Ascending aorta (tissue), 2 donors: Measurements from ENCODE around the gene FHIT. TPM values are rescaled to one million over a fixed set of nuclear protein-coding genes. Genes with fewer than 3 reads are reported as not detected.

Experiments used
- DNase-seq, 2 donors: peaks; one replicate each; pipeline ENCODE4 v3.0.0-alpha.2; 2019; ENCODE audit warnings: low spot score in 2 of 2
- H3K27ac ChIP-seq, 2 donors: fragments of 200-600 bp; sonication (generic); one replicate each; pipeline ENCODE4 v1.5.1; 2016 to 2017; ENCODE audit warnings: mild to moderate bottlenecking in 1 of 2
- H3K27me3 ChIP-seq: fragments of 200-600 bp; sonication (generic); one replicate; pipeline ENCODE4 v1.5.1; 2017
- H3K36me3 ChIP-seq, 2 donors: fragments of 200-600 bp; sonication (generic); one replicate each; pipeline ENCODE4 v1.5.1; 2016
- H3K4me1 ChIP-seq, 2 donors: fragments of 200-600 bp; sonication (generic); one replicate each; pipeline ENCODE4 v1.5.1; 2016 to 2017; ENCODE audit warnings: mild to moderate bottlenecking in 1 of 2
- H3K4me3 ChIP-seq, 2 donors: fragments of 200-600 bp; sonication (generic); one replicate each; pipeline ENCODE4 v1.5.1; 2016 to 2017; ENCODE audit warnings: mild to moderate bottlenecking in 1 of 2
- H3K9me3 ChIP-seq, 2 donors: fragments of 200-600 bp; sonication (generic); one replicate each; pipeline ENCODE4 v1.5.1; 2016
- intact Hi-C: fragments of 100-400 bp; cut with DNase I; formaldehyde crosslinking; loops from one replicate; pipeline ENCODE4 v1.15.1; 2023
- total RNA-seq: library from RNA; depleted of rRNA; stranded (reverse); fragments of >200 nt; gene quantifications from one replicate; pipeline ENCODE4 v1.1.0, GENCODE V29; 2016
- TF ChIP-seq, protein P1 (sequence below), 3 experiments: fragments of 200-600 bp in 2 of 3; fragments of 450-650 bp in 1 of 3; sonication (generic) in 2 of 3; IDR thresholded peaks; one replicate each; pipeline ENCODE4 v1.5.1; 2016 to 2019; ENCODE audit warnings: antibody characterized with exemption in 3 of 3, mild to moderate bottlenecking in 1 of 3, moderate library complexity in 1 of 3

FHIT gene
- total RNA-seq, 1 donor from 2014 or later = 0.21 TPM

DNA sequence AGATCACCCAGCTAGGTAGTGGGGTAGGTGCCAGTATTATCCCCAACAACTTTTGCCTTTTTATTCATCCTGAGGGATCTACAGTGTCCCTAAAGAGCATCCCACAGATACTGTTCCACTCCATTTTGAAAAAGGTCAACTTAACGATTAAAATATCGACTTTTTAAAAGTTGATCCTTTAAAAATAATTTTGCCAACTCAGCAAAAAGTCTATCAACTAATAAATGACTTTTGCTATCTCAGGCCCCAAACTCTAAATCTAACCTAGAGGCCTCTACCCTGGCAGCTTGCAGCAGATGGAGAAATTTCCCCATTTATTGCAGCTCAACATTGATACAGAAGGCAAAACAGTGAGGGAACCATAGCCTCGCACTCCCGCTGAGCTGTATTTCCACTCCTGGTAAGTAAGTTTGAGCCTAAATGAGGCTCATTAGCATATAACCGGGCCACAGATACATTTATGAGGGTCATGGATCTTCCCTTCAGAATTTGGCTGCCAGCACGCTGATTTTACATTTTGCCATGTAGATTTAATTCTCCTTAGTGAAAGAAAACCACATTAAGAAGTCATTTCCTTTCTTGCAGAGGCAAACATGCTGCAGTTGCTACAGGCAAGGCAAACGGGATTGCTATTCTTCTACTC lies 1497.3 kb downstream of the FHIT start:
- Histone ChIP-seq H3K27ac (no peak overlapping the region), H3K27me3 (no peaks in the 10 kb centered on the region), H3K36me3 (no peaks in the 10 kb centered on the region), H3K4me3 (no peak overlapping the region), H3K9me3 (no peaks in the 10 kb centered on the region), H3K4me1 (no peaks in the 10 kb centered on the region)
- TF ChIP-seq, protein P1, sequence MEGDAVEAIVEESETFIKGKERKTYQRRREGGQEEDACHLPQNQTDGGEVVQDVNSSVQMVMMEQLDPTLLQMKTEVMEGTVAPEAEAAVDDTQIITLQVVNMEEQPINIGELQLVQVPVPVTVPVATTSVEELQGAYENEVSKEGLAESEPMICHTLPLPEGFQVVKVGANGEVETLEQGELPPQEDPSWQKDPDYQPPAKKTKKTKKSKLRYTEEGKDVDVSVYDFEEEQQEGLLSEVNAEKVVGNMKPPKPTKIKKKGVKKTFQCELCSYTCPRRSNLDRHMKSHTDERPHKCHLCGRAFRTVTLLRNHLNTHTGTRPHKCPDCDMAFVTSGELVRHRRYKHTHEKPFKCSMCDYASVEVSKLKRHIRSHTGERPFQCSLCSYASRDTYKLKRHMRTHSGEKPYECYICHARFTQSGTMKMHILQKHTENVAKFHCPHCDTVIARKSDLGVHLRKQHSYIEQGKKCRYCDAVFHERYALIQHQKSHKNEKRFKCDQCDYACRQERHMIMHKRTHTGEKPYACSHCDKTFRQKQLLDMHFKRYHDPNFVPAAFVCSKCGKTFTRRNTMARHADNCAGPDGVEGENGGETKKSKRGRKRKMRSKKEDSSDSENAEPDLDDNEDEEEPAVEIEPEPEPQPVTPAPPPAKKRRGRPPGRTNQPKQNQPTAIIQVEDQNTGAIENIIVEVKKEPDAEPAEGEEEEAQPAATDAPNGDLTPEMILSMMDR (IDR thresholded peaks at IDR 0.05) = no peak
- no peak for DNase-seq
- intact Hi-C loops = no loop called here

DNA sequence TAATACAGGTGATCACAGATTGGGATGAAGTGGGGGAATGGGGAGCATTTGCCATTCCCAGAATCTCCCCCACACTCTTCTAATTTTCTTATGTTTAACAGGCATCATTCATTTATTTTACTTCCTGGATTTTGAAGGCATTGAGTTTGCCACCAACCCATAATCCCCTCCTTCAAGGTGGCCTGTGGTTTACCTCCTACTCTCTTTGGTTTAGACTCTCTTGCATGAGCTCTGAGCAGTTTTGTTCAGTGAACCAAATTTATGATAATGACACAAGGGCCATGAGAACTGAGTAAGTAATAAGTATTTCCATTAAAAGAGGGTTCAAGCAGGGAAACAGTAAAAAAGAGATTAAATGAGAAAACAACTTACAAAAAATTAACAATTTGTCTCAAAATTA lies 1498.3 kb downstream of the FHIT start:
- intact Hi-C loops = no loop called here
- Histone ChIP-seq H3K36me3 (no peaks in the 10 kb centered on the region), H3K4me1 (no peaks in the 10 kb centered on the region), H3K4me3 (no peak overlapping the region), H3K27me3 (no peaks in the 10 kb centered on the region), H3K27ac (no peak overlapping the region), H3K9me3 (no peaks in the 10 kb centered on the region)
- DNase-seq = no peak
- TF ChIP-seq, protein P1 (IDR thresholded peaks at IDR 0.05) = no peak

DNA sequence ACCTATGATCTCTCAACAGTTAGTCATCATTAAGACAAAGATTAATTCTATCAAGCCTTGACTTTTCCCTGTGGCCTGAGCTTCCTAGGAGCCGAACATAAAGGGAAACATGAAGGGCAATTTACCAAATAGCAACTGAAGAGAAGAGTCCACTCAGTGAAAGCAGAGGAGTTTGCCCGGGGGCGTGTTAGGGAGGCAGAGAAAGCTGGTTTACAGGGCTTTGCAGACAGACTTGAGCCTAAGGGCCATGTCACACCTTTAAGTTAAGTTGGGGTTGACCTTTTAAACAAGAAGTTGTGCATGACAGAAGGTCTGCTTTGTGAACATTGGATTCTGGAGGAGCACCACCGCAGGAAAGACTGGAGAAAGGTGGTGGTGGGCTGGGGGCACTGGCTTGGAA lies 1499.6 kb downstream of the FHIT start:
- Histone ChIP-seq H3K4me3 (no peak overlapping the region), H3K36me3 (no peaks in the 10 kb centered on the region), H3K27me3 (no peaks in the 10 kb centered on the region), H3K27ac (no peak overlapping the region), H3K4me1 (no peaks in the 10 kb centered on the region), H3K9me3 (no peaks in the 10 kb centered on the region)
- no peak for DNase-seq
- intact Hi-C loops = no loop called here
- TF ChIP-seq, protein P1 (IDR thresholded peaks at IDR 0.05) = no peak

DNA sequence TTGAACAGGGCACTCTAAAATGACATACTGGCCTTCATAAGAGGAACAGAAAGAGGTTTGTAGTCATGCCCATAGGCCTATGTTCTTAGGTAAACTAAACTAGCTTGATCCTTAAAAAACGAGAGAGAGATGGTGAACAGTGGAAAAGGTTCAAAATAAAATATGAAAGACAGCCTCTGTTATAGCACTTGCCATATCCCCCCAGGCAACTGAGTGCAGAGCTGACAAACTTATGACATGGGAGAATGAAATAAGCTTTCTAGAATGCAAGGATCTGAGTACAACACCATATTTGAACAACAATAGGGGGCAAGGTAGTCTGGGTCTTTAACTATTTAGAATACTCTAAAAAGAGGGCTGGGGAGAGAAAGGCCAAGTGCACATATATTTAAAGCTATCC lies 1500.9 kb downstream of the FHIT start:
- TF ChIP-seq, protein P1 (IDR thresholded peaks at IDR 0.05) = no peak
- no peak overlapping the region for H3K27ac ChIP-seq
- H3K4me3 ChIP-seq = no peak overlapping the region
- H3K27me3 ChIP-seq = no peaks in the 10 kb centered on the region
- H3K36me3 ChIP-seq = no peaks in the 10 kb centered on the region
- no peaks in the 10 kb centered on the region for H3K4me1 ChIP-seq
- no peak for DNase-seq
- intact Hi-C loops = no loop called here
- no peaks in the 10 kb centered on the region for H3K9me3 ChIP-seq

DNA sequence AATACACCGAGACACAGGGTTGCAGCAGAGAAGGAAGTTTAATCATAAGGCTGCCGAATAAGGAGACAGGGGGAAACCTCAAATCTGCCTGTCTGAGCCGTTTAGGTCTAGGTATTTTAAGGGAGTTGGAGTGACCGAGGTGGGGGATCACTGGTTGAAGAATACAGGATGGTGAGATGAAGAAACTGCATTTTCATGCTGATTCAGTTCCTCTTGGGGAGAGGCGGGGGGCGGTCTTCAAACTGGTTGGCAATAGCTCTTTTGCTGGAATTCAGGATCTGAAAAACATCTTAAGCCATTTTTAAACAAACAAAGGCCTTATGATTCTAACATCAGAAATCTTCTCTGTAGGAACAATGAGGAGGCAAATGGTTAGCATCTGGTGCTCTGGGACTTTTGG lies 1502.0 kb downstream of the FHIT start:
- TF ChIP-seq, protein P1 (IDR thresholded peaks at IDR 0.05) = no peak
- no peaks in the 10 kb centered on the region for H3K27me3 ChIP-seq
- intact Hi-C loops = no loop called here
- no peak overlapping the region for H3K4me3 ChIP-seq
- H3K4me1 ChIP-seq = no peaks in the 10 kb centered on the region
- H3K27ac ChIP-seq = no peak overlapping the region
- no peak for DNase-seq
- no peaks in the 10 kb centered on the region for H3K9me3 ChIP-seq
- H3K36me3 ChIP-seq = no peaks in the 10 kb centered on the region

DNA sequence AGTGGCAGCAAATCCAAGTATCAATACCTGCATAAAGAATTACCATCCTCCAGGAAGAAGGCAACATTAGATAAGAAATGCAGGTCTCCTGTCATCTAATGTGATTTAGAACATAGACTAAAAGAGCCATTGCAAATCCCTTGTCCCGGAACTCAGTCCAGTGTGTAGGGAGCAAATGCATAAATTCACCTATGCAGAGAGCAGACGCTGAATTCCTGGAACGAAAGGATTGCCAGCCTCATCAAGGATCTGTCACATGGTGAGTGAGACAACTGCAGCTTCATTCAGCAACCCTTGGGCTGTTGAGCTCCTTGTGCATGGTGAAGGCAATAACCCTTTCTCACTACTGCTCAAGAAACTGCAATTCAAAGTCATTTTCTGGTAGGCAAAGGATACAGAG lies 1504.7 kb downstream of the FHIT start:
- no peak for DNase-seq
- intact Hi-C loops = no loop called here
- H3K27me3 ChIP-seq = no peaks in the 10 kb centered on the region

More for the DNA sequence above, 1504.7 kb downstream of the FHIT start:
- no peaks in the 10 kb centered on the region for H3K9me3 ChIP-seq
- H3K27ac ChIP-seq = no peak overlapping the region
- H3K36me3 ChIP-seq = no peaks in the 10 kb centered on the region
- TF ChIP-seq, protein P1 (IDR thresholded peaks at IDR 0.05) = no peak
- H3K4me3 ChIP-seq = no peak overlapping the region
- no peaks in the 10 kb centered on the region for H3K4me1 ChIP-seq
